GM19397 (cell line): ENCODE data around the gene BCKDK.
"Not testable (repeated sequence)": the region's sequence is repeated elsewhere in the genome, so short reads cannot be mapped to it uniquely, and the experiment has no call there.

Source experiments
- ATAC-seq: cut with Tn5 transposase; IDR thresholded peaks from one replicate; pipeline ENCODE4 v1.9.1; 2021; ENCODE audit warnings: mild to moderate bottlenecking, moderate library complexity; ENCODE audit not compliant: unreplicated experiment

Gene BCKDK

DNA sequence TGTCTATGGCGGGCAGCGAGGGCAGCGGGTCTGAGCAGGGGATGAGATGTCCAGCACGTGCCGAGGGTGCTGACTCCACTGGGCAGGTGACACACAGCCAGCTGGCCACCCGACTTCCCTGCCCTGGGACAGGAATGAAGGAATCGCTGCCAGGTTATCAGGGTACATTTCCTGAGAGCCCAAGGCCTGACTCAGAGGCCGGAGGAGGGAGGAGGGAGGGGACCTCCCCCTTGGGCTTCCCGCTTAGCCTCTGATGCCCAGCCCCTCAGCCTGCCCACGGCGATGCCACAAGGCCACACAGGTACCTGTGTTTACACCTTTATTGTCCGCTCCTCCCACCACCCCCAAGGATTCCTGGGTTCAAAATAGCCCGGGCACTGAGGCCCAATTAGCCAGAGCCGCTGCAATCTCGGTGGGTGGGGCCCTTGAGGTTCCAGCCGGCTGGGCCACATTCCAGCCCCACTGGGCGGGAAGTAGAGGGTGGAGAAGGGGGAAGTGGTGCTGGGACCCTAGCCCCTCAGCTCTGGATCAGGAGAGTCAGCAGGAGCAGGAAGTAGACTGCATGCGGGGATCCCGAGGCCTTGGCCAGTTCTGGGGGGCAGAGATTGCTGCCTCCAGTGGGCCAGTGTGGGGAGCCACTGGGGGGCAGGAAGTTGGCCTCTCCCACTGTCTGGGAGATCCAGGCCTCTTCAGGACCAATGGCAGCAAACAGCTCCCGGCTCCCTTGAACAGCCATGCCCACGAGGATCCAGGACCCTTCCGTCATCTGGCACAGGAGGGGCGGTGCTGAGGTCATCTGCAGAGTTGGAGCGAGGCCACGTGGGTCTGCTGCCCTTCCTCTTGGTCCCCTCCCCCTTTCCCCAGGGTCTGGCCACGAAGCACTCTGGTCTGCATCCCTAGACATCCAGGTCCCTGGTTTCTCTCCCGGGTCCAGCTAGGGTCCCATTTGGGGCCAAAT, 30.7 kb downstream of the BCKDK start:
- ATAC-seq = no peak

DNA sequence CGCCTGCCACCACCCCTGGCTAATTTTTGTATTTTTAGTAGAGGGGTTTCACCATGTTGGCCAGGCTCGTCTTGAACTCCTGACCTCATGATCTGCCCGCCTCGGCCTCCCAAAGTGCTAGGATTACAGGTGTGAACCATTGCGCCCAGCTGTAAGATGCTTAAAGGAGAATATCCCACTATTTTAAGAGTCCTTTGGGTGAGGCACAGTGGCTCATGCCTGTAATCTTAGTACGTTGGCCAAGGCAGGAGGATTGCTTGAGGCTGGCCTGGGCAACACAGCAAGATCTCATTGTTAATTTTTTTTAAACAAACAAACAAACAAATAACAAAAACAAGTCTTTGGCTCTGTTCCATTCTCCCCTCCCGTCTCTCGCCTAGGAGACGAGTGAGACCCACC, 32.9 kb downstream of the BCKDK start:
- ATAC-seq = not testable (repeated sequence)

DNA sequence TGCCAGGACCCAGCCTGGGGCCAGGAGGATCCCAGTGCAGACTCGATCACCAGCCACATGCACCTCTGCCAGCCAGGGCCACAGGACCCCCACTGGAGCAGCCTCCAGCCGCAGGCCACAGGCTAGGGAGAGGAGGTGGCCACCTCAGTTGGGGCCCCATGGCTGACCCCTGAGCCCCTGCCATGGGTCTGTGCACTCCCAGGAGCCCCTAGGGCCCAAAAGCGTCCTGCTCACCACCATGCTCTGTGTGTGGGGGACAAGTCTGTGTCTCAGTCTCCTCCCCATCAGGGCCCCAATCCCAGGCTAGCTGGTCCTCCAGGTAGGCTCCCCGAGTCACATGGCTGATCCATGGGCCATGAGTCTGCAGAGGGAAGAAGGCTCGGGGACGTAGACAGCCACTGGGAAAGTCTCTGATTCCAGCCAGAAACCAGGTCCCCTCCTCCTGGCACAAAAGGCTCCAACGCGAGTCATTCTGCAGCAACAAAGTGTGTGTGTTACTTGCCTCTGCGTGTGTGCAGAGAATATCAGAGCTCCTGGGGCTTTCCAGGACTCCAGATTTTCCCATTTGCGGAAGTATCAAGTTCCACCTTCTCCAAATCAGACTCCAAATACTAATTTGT, 33.4 kb downstream of the BCKDK start:
- ATAC-seq = no peak

DNA sequence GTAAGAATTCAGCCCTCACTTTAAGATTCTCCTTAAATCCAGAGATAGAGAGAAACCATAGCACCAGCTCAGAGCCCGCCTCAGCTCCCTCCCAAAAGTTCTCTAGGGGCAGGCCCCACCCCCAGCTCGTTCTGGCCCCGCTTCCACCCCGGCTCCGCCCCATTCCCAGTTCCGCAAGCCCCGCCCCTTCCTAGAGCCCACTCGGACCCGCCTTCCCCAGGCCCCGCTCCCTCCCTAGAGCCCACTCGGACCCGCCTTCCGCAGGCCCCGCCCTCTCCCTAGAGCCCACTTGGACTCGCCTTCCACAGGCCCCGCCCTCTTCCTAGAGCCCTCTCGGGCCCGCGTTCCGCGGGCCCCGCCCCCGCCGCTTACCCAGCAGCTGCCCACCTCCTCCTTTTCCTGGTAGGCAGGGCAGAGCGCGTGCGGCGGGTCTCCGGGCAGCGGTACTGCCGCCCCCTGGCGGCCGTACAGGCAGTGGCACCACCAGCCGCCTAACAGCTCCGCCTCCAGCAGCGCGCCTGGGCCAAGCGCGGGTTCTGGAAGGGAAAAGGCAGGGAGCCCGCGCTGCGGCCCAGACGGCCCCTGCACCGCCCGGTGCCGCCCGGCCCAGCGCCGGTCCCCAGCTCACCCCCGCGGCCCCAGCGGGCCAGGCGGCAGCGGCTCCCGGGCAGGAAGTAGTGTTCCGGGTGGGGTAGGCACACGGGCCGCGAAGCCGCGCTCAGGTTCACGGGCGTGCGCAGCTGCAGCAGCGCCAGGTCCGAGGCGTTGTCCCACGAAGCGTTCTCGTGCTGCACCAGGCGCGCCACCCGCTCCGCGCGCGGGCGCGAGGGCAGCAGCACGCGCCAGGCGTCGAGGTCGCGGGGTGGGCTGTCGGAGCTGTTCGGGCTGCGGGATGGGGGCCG, 34.2 kb downstream of the BCKDK start:
- ATAC-seq = peak; percentile 88

DNA sequence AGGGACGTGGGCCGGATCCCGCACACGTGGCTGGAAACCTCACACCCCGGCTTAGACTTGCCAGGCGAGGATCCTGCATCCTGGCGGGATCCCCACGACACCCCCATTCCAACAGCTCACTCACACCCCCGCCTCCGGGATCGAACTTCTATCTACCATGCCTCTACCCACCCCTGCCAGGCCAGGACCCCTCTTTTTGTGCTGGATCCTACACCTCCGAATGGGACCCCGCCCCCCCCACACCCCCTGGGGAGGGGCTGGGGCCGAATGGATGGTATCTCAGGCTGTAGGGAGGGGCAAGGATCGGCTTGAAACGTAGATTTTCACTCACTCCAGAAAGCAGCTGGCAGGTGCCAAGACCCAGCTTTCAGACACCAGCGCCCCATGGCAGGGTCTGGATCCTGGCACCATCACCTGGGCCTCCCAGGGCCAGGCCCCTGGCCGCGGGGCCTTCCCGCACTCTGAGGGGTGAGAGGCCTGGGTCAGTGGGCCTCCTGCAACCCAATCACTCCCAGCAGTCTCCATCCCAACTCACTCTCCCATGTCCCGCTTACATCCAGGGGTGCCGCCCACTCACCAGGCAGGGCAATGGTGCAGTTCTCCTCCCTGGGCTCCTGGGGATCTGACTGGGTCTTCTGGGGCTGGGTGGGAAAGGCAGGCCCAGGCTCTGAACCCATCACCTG, 35.0 kb downstream of the BCKDK start:
- no peak for ATAC-seq

DNA sequence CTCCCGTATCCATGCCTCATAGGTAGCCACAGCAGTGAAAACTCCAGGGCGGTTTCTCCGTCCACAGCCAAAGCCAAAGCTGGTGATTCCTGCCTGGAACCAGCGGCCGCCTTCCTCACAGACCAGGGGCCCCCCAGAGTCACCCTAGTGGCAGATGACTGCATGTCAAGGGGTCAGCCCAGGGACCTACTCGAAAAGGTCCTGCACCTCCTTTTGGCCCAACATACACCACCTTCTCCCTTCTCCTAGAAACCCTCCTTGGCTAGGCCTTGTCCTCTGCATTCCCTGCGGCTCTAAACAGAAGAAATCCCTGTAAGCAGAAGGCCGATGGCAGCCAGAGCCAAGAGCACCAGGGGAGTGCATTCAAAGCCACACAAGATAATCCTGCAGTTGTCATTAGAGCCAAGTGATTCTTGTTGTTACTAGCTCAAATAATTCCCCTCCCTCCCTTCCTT, 35.5 kb downstream of the BCKDK start:
- no peak for ATAC-seq

DNA sequence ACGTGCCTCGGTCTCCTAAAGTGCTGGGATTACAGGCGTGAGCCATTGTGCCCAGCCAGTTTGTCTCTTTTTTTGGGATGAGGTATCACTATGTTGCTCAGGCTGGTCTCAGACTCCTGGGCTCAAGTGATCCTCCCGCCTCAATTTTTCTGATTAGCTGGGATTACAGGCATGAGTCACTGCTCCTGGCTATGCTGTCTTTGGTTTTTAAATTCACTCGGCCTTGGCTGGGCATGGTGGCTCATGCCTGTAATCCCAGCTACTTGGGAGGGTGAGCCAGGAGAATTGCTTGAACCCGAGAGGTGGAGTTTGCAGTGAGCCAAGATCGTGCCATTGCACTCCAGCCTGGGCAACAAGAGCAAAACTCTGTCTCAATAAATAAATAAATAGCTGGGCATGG, 36.2 kb downstream of the BCKDK start:
- ATAC-seq = not testable (repeated sequence)

DNA sequence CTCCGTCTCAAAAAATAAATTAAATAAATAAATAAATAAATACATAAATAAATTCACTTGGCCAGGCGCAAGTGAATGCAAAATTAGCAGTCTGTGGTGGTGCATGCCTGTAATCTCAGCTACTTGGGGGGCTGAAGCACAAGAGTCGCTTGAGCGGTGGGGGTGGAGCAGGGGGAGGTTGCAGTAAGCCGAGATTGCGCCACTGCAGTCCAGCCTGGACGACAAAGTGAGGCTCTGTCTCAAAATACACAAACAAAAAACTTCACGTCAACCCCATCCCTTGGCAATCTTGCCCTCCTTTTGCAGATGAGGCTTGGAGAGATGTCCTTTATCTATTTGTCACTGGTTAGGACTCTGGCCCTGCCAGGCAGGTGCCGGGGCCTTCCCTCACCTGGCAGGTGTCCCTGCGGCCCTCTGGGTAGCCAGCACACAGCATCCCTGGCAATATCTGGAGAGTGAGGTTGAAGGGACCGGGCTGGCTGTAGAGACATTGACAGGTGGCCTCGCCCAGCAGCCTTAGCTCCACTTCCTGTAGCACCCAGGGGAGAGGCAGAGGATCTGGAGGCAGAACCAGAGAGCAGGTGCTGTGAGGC, 37.3 kb downstream of the BCKDK start:
- ATAC-seq = no peak

DNA sequence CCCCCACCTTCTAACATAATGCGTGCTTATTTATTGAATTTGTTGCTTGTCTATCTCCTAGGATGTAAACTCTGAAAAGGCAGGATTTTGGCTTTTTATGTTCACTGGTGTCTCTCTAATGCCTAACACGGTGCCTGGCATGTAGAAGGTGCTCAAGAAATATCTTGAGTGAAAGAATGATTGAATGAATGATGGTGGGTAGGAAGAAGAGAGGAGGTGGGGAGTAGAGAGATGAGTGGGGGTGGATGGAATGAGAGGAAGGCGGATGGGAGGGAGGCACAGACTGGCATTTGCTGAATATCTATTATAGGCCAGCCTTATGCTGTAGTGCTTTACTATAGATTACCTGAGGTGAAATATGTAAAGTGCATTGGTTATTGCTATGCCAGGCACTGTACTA, 39.4 kb downstream of the BCKDK start:
- ATAC-seq = no peak

DNA sequence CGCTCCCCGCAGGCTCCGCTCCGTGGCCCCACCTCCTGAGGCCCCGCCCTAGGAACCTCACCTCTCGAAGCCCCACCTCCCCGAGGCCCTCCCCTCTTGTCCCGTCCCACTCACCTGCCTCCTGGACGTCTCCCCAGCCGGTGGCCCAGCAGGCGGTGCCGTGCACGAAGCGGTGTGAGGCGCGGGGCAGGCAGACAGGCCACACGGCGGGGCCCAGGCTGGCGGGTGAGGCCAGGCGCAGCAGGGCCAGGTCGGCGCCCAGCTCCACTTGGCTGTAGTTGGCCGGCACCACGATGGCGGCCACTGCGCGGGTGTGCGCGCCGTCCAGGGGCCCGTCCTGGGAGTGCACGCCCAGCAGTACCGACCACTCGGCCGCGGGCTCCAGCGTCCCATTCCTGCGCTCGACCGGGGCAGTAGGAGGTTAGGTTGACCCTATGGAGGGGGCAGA, 40.1 kb downstream of the BCKDK start:
- ATAC-seq = no peak

DNA sequence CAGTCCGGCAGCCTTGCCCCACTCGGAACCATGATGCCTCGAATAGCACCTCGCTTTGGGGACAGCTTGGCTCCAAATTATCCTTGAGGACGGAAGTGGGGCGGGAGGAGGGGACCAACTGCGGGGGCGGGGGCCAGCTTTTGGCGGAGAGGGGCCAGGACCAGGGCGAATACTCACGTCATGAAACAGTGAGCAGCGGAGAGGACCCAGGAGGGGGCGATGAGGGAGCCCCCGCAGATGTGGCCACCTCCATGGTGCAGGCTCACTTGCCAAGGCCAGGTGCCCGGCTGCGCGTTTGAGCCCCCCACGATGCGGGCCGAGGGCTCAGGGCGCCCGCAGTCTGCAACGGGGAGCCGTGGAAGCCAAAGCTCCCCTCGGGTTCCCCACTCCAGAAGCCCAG, 40.7 kb downstream of the BCKDK start:
- ATAC-seq = no peak

DNA sequence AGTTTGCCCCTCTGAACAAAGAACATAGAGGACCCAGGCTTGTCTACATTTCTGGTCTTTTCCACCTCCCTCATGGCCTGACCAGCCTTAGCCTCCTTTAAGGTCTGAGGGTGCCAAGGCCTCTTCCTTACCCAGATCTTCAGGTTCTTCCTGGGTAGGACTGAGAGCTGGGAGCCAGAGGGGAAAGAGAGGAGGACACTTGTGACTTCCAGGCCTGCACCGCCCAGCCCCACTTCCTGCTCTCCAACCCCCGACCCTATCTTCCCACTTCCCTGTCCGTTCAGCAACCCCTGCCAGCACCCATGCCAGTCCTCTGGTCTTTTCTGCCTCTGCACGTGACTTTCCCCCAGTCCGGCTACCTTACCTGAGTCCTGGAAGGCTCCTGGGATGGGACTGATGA, 41.1 kb downstream of the BCKDK start:
- no peak for ATAC-seq

DNA sequence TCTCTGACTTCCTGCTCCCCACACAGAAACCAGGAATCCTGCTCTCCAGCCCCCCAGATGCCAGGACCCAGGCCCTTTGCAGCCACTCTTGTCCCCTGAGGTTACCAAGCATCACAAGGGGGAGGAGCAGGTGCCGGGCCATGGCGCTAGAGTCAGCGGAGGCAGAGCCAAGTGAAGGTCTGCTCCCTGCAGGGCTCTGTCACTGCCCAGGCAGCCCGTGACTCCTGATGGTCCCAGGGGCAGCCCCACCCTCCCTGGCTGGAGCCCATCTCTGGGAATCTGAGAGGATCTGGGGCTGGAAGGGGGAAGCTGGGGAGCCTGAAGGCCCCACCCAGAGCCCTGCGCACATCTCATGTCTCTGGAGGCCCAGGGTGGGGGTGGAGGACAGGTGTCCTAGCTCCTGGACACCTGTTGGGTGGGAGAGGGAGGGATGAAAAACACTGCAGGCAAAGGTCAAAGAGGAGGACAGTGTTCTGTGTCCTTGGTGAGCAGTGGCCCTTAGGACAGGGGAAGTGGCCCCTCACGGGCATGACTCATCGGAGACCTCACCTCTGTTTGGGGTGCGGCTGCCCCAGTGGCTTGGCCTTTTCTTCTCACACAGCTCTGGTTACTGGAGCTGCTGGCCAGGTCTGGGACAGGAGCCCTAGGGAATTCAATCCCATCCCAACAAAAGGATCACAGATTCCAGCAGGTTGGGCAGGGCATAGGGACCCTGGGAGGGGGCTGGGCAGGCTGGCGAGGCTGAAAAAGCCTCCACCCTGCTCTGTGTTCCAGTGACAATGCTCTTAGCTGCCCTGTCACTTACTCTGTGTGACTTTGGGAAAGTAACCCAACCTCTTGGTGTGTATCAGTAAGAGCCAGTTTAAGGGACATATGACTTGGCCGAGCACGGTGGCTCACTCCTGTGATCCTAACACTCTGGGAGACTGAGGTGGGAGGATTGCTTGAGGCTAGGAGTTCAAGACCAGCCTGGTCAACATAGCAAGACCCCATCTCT, 42.0 kb downstream of the BCKDK start, which contains the start of gene PRSS36:
PRSS36 (minus strand) TSS at position 173 of the 997 bp plus-strand sequence; CDS start at position 142, 31 bp downstream.
- no peak for ATAC-seq

DNA sequence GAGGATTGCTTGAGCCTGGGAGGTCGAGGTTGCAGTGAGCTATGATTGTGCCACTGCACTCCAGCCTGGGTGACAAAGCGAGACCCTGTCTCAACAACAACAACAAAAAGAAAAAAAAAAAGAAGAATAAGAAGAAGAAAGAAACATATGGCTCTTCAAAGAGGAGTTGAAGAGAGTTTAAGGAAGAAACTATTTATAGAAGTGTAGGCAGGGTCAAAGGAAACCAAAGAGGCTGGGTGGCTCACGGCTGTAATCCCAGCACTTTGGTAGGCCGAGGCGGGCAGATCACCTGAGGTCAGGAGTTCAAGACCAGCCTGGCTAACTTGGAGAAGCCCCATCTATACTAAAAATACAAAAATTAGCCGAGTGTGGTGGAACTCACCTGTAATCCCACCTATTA, 42.8 kb downstream of the BCKDK start:
- not testable (repeated sequence) for ATAC-seq

DNA sequence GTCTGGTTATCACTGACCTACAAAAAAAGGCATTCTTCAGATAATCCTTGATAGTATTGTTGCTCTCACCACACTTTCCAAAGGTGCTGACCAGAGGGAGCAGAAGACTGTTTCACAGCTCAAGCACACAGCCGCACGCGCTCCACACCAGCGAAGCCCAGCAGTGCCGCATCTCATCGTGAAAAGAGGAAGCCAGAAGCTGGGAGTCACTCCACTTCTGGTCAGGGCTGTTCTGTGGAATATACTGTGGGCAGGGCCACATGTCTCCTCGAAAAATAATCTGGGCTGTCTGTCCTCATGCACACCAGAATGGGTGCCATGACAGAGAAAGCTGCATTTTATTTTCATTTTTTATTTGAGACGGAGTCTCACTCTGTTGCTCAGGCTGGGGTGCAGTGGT, 49.0 kb downstream of the BCKDK start:
- no peak for ATAC-seq
